Hepatocyte (in vitro differentiated cells): ENCODE results near the gene NDUFA8. TPM values are rescaled to one million over a fixed set of nuclear protein-coding genes. Genes with fewer than 3 reads are reported as not detected.

ENCODE experiments used
- DNase-seq: peaks from one replicate; pipeline ENCODE4 v3.0.0-alpha.2; 2016; ENCODE audit warnings: low spot score
- H2AFZ ChIP-seq: fragments of 200-600 bp; sonication (generic); 2 replicates; pipeline ENCODE4 v1.6.0; 2016; ENCODE audit warnings: antibody characterized with exemption, mild to moderate bottlenecking
- H3K27ac ChIP-seq: fragments of 200-600 bp; sonication (generic); 2 replicates; pipeline ENCODE4 v1.5.1; 2016; ENCODE audit warnings: mild to moderate bottlenecking
- H3K27me3 ChIP-seq: fragments of 200-600 bp; sonication (generic); 2 replicates; pipeline ENCODE4 v1.6.1; 2016
- H3K36me3 ChIP-seq: fragments of 200-600 bp; sonication (generic); replicated peaks from 2 replicates; pipeline ENCODE4 v1.5.1; 2016; ENCODE audit warnings: low read depth; ENCODE audit not compliant: insufficient read depth
- H3K4me1 ChIP-seq: fragments of 200-600 bp; sonication (generic); 2 replicates; pipeline ENCODE4 v1.5.1; 2016; ENCODE audit warnings: mild to moderate bottlenecking, moderate library complexity; ENCODE audit not compliant: insufficient read depth
- H3K4me2 ChIP-seq: fragments of 200-600 bp; sonication (generic); 2 replicates; pipeline ENCODE4 v1.6.0; 2016
- H3K4me3 ChIP-seq: fragments of 200-600 bp; sonication (generic); 2 replicates; pipeline ENCODE4 v1.5.1; 2016; ENCODE audit warnings: mild to moderate bottlenecking
- H3K79me2 ChIP-seq: fragments of 200-600 bp; sonication (generic); 2 replicates; pipeline ENCODE4 v1.6.0; 2017; ENCODE audit warnings: mild to moderate bottlenecking
- H3K9me2 ChIP-seq: fragments of 200-600 bp; sonication (generic); replicated peaks from 2 replicates; pipeline ENCODE4 v1.6.0; 2017; ENCODE audit warnings: mild to moderate bottlenecking; ENCODE audit not compliant: insufficient read depth
- H3K9me3 ChIP-seq: fragments of 200-600 bp; sonication (generic); 2 replicates; pipeline ENCODE4 v1.5.1; 2016; ENCODE audit warnings: low read depth, mild to moderate bottlenecking
- H4K20me1 ChIP-seq: fragments of 200-600 bp; sonication (generic); 2 replicates; pipeline ENCODE4 v1.6.0; 2016; ENCODE audit warnings: mild to moderate bottlenecking; ENCODE audit not compliant: insufficient read depth, poor library complexity, severe bottlenecking
- EZH2 ChIP-seq: fragments of 200-600 bp; sonication (generic); IDR thresholded peaks from 2 replicates; pipeline ENCODE4 v1.6.1; 2016; ENCODE audit warnings: antibody characterized with exemption, mild to moderate bottlenecking, borderline replicate concordance
- EZH2phosphoT487 ChIP-seq: fragments of 200-600 bp; sonication (generic); IDR thresholded peaks from one replicate; pipeline ENCODE4 v1.6.1; 2018; ENCODE audit warnings: antibody characterized with exemption, mild to moderate bottlenecking, low read depth, moderate library complexity; ENCODE audit not compliant: unreplicated experiment, severe bottlenecking
- WGBS: methylation state at CpG from one replicate; pipeline ENCODE4 v1.1.6; 2016; ENCODE audit warnings: low lambda C conversion rate; ENCODE audit errors: missing lambda C conversion rate; 5-methylcytosine and 5-hydroxymethylcytosine counted together
- polyA plus RNA-seq: library from polyadenylated mRNA; unstranded; fragments of >200 nt; fragmentation: Nextera tagmentation; extraction: Ambion mirVana; gene quantifications from 2 replicates; pipeline ENCODE4 v1.2.1, GENCODE V29; 2016
- total RNA-seq: library from RNA; depleted of rRNA; stranded (reverse); fragments of >200 nt; gene quantifications from 2 replicates; pipeline ENCODE4 v1.2.3, GENCODE V29; 2014
- TF ChIP-seq, protein P1 (sequence below): fragments of 200-600 bp; sonication (generic); IDR thresholded peaks from 2 replicates; pipeline ENCODE4 v1.5.1; 2016; ENCODE audit warnings: antibody characterized with exemption, mild to moderate bottlenecking; ENCODE audit not compliant: poor library complexity

The NDUFA8 gene
- total and polyA plus RNA-seq, 2 experiments from 2014 or later: 46.4 to 113 TPM

DNA sequence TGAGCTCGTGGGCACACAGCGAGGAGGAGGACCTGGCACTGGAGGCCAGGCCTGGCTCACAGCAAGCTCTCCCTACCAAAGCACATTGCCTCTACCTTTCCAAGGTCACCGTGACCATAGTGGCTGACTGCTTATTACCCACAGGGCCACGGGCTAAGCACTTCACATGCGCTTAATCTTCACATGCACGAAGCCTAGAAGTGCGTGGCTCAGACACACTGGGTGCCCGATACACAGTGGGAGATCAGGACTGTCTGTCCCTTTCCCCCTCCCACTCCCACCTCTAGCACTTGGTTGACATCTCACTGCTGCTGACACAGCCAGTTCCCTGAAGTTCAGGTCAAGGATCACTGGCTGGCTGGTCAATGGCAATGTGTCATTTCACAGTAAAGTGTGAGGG lies 45.6 kb upstream of the NDUFA8 start:
- TF ChIP-seq EZH2phosphoT487 (no peak), EZH2 (no peak)
- TF ChIP-seq, protein P1, sequence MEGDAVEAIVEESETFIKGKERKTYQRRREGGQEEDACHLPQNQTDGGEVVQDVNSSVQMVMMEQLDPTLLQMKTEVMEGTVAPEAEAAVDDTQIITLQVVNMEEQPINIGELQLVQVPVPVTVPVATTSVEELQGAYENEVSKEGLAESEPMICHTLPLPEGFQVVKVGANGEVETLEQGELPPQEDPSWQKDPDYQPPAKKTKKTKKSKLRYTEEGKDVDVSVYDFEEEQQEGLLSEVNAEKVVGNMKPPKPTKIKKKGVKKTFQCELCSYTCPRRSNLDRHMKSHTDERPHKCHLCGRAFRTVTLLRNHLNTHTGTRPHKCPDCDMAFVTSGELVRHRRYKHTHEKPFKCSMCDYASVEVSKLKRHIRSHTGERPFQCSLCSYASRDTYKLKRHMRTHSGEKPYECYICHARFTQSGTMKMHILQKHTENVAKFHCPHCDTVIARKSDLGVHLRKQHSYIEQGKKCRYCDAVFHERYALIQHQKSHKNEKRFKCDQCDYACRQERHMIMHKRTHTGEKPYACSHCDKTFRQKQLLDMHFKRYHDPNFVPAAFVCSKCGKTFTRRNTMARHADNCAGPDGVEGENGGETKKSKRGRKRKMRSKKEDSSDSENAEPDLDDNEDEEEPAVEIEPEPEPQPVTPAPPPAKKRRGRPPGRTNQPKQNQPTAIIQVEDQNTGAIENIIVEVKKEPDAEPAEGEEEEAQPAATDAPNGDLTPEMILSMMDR: no peak
- Histone ChIP-seq H3K9me3 (no peaks in the 10 kb centered on the region), H3K4me1 (no peaks in the 10 kb centered on the region)

DNA sequence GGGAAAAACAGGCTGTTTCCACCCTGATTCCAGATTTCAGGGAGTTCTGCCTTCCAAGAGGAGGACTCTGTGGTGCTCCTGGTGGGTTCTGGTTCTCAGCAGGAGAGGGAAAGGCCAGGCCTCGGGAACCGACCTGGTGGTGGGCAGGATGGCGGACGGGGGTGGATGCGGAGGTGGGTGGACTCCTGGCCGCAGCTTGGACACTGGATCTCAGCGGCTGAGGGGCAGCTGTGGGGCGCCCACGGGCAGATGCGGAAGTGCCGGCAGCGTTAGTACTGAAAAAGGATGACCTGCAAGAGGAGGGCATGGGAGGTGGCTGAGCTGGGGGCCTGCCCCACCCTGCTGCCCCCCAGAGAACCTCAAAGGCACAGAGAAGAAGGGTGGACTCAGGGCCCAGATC lies 44.9 kb upstream of the NDUFA8 start:
- Histone ChIP-seq H3K79me2 (no peaks in the 10 kb centered on the region), H3K9me2 (no peaks in the 10 kb centered on the region), H2AFZ (no peak overlapping the region), H3K27me3 (peaks cover 14% of the 10 kb centered on the region), H3K4me3 (no peak overlapping the region), H3K9me3 (no peaks in the 10 kb centered on the region), H3K4me2 (no peak overlapping the region), H4K20me1 (no peaks in the 10 kb centered on the region), H3K27ac (no peak overlapping the region), H3K4me1 (no peaks in the 10 kb centered on the region), H3K36me3 (no peaks in the 10 kb centered on the region)
- DNase-seq: no peak
- 90% methylated on average over 12 of the region's 12 CpGs for WGBS
- TF ChIP-seq, protein P1: no peak
- TF ChIP-seq EZH2phosphoT487: no peak

More for the DNA sequence above, 45.6 kb upstream of the NDUFA8 start:
- Histone ChIP-seq H4K20me1 (no peaks in the 10 kb centered on the region), H3K4me2 (no peak overlapping the region), H3K9me2 (no peaks in the 10 kb centered on the region), H2AFZ (no peak overlapping the region), H3K27ac (no peak overlapping the region), H3K27me3 (peaks cover 15% of the 10 kb centered on the region), H3K36me3 (no peaks in the 10 kb centered on the region), H3K79me2 (no peaks in the 10 kb centered on the region), H3K4me3 (no peak overlapping the region)
- 92% methylated on average over 8 of the region's 8 CpGs for WGBS
- DNase-seq: no peak

DNA sequence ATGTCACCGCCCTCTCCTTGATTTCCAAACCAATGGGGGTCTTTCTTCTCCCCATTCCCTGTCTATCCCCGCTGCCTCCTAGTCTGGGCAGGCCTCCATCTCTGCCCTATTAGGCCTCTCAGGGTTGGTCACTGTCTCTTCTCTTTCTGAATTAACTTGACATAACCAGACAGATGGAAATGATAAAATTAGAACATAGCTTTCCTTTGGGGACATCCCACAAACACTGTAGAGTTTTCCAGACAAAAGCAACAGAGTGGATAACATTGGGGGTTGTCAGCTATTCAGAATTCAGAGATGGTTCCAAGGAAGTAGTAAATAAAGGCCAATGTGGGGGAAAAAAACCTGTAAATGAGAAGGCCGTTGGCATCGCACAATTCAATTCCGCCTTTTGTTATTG lies 44.5 kb upstream of the NDUFA8 start:
- no peaks in the 10 kb centered on the region for H3K4me1 ChIP-seq
- no peak overlapping the region for H3K27ac ChIP-seq
- no peaks in the 10 kb centered on the region for H3K36me3 ChIP-seq
- no peak overlapping the region for H3K4me2 ChIP-seq
- H2AFZ ChIP-seq: no peak overlapping the region
- no peaks in the 10 kb centered on the region for H3K9me2 ChIP-seq
- WGBS: 88% methylated on average over 5 of the region's 5 CpGs
- no peaks in the 10 kb centered on the region for H4K20me1 ChIP-seq
- H3K79me2 ChIP-seq: no peaks in the 10 kb centered on the region
- H3K27me3 ChIP-seq: peaks cover 12% of the 10 kb centered on the region
- TF ChIP-seq EZH2: no peak
- TF ChIP-seq, protein P1: no peak
- no peak for TF ChIP-seq EZH2phosphoT487
- no peaks in the 10 kb centered on the region for H3K9me3 ChIP-seq
- H3K4me3 ChIP-seq: no peak overlapping the region
- no peak for DNase-seq

DNA sequence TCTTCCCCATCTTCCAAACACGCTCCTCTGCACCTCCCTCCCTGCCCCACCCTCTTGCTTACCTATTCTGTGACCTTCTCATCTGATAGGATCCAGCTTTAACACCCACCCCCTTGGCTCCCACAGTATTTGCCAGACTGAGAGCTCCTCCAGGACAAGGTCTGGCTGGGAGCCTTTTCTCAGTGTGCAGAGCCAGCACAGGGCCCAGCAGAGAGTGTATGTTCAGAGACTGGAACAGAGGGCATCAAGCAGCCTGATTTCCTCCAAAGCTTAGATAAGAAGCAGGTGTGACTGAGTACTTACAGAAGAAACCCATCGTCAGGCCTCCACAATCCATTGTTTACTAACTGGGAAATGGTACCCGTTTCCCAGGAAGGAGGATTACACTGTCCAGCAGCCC lies 42.5 kb upstream of the NDUFA8 start:
- Histone ChIP-seq H2AFZ (no peak overlapping the region), H3K9me2 (no peaks in the 10 kb centered on the region), H3K4me2 (no peak overlapping the region), H3K27ac (no peak overlapping the region), H3K4me1 (no peaks in the 10 kb centered on the region), H3K27me3 (peaks cover 4% of the 10 kb centered on the region), H3K4me3 (no peak overlapping the region), H3K9me3 (no peaks in the 10 kb centered on the region), H3K36me3 (no peaks in the 10 kb centered on the region), H4K20me1 (no peaks in the 10 kb centered on the region), H3K79me2 (no peaks in the 10 kb centered on the region)
- 40% methylated on average over 3 of the region's 3 CpGs for WGBS
- DNase-seq: no peak
- TF ChIP-seq, protein P1: no peak
- no peak for TF ChIP-seq EZH2phosphoT487
- TF ChIP-seq EZH2: no peak
